ENCODE results near the gene KAT6B. TPM values are rescaled to one million over a fixed set of nuclear protein-coding genes. Genes with fewer than 3 reads are reported as not detected.
"Not testable (repeated sequence)": the region's sequence is repeated elsewhere in the genome, so short reads cannot be mapped to it uniquely, and the experiment has no call there.

The KAT6B gene
- total RNA-seq, 1 donor from 2014 or later: 59.2 TPM

DNA sequence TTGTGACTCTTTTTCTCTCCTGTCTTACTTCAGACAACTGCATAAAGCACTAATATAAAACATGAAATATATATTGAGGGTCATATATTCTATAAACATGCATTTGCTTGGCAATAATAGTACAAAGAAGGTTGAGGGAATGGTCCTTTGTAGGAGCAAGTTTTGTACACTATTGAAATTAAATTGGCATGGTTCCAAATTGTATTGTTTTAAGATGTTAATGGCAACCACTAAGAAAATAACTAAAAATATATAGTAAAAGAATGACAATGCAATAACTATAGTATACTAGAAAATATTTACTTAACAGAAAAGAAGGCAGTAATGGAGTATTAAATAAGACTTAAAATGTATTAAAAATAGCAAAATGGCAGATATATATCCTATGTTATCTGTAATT lies 33.7 kb upstream of the KAT6B start:
- no peaks in the 10 kb centered on the region for H3K36me3 ChIP-seq
- H3K4me1 ChIP-seq: no peaks in the 10 kb centered on the region
- no peaks in the 10 kb centered on the region for H3K27me3 ChIP-seq
- intact Hi-C loops (cut with DNase I): no loop called here
- DNase-seq (ENCODE audit: extremely low spot score in 2 of 2): no peak
- H3K4me3 ChIP-seq: no peak overlapping the region
- H3K9me3 ChIP-seq: no peaks in the 10 kb centered on the region
- TF ChIP-seq, protein P1, sequence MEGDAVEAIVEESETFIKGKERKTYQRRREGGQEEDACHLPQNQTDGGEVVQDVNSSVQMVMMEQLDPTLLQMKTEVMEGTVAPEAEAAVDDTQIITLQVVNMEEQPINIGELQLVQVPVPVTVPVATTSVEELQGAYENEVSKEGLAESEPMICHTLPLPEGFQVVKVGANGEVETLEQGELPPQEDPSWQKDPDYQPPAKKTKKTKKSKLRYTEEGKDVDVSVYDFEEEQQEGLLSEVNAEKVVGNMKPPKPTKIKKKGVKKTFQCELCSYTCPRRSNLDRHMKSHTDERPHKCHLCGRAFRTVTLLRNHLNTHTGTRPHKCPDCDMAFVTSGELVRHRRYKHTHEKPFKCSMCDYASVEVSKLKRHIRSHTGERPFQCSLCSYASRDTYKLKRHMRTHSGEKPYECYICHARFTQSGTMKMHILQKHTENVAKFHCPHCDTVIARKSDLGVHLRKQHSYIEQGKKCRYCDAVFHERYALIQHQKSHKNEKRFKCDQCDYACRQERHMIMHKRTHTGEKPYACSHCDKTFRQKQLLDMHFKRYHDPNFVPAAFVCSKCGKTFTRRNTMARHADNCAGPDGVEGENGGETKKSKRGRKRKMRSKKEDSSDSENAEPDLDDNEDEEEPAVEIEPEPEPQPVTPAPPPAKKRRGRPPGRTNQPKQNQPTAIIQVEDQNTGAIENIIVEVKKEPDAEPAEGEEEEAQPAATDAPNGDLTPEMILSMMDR (IDR thresholded peaks at IDR 0.05): no peak
- no peak for TF ChIP-seq POLR2AphosphoS5 (IDR thresholded peaks at IDR 0.05; ENCODE audit: insufficient read depth in 1 of 2, low read depth in 1 of 2)
- no peak for TF ChIP-seq POLR2A (IDR thresholded peaks at IDR 0.05)
- H3K27ac ChIP-seq: no peak overlapping the region

DNA sequence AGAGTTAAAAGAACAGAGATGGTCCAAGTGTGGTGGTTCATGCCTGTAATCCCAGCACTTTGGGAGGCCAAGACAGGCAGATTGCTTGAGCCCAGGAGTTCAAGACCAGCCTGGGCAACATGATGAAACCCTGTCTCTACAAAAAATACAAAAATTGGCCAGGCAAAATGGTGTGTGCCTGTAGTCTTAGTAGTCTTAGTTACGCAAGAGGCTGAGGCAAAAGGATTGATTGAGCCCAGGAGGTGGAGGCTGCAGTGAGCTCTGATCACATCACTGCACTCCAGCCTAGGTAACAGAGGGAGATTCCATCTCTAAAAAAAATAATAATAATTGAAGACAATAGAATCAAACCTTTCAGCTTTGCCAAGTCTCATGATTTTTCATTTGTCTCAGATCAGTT lies 33.2 kb upstream of the KAT6B start:
- H3K27ac ChIP-seq; H3K9me3 ChIP-seq; H3K27me3 ChIP-seq; H3K36me3 ChIP-seq; H3K4me1 ChIP-seq; intact Hi-C loops (cut with DNase I); H3K4me3 ChIP-seq; DNase-seq (ENCODE audit: extremely low spot score in 2 of 2): not testable (repeated sequence)

- intact Hi-C loops (cut with DNase I): no loop called here
- no peak overlapping the region for H3K27ac ChIP-seq
- H3K27me3 ChIP-seq: no peaks in the 10 kb centered on the region
- no peaks in the 10 kb centered on the region for H3K4me1 ChIP-seq
- H3K4me3 ChIP-seq: no peak overlapping the region
- TF ChIP-seq, protein P1 (IDR thresholded peaks at IDR 0.05): no peak
- TF ChIP-seq POLR2AphosphoS5 (IDR thresholded peaks at IDR 0.05; ENCODE audit: insufficient read depth in 1 of 2, low read depth in 1 of 2) (no peak), POLR2A (IDR thresholded peaks at IDR 0.05) (no peak)
- H3K9me3 ChIP-seq: no peaks in the 10 kb centered on the region
- no peak for DNase-seq (ENCODE audit: extremely low spot score in 2 of 2)
- no peaks in the 10 kb centered on the region for H3K36me3 ChIP-seq
These were observed 31.9 kb upstream of the KAT6B start for GRCh38 chr10:74794531-74794930.

DNA sequence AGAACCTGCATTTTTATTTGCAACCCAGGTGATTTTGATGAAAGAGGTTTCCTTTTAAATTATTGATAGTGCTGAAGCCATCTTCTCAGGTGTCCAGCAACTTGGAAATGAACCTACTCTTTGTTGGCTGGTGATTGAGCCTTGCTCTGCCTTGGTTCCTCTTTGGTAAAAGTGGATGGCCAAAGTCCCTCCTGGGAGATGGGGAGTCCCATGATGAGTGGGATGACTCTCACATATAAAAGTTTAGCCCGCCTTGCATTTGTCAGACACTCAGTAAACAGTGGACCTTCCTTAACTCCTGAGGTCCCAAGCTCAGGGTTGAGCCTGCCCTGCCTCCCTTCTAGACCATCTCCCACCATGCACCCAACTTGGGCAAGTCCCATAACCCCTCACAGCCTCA lies 28.9 kb upstream of the KAT6B start:
- H3K36me3 ChIP-seq: no peaks in the 10 kb centered on the region
- DNase-seq (ENCODE audit: extremely low spot score in 2 of 2): no peak
- TF ChIP-seq, protein P1 (IDR thresholded peaks at IDR 0.05): no peak
- TF ChIP-seq POLR2AphosphoS5 (IDR thresholded peaks at IDR 0.05; ENCODE audit: insufficient read depth in 1 of 2, low read depth in 1 of 2) (no peak), POLR2A (IDR thresholded peaks at IDR 0.05) (no peak)
- intact Hi-C loops (cut with DNase I): loop anchor here (2.0 kb wide), 1 partner anchor 43 kb away; no protein-coding TSS in a partner anchor
- no peaks in the 10 kb centered on the region for H3K4me1 ChIP-seq
- H3K27ac ChIP-seq: no peak overlapping the region
- H3K4me3 ChIP-seq: no peak overlapping the region
- H3K27me3 ChIP-seq: no peaks in the 10 kb centered on the region
- no peaks in the 10 kb centered on the region for H3K9me3 ChIP-seq

- TF ChIP-seq POLR2AphosphoS5 (IDR thresholded peaks at IDR 0.05; ENCODE audit: insufficient read depth in 1 of 2, low read depth in 1 of 2) (peak in 1 of 2 donors; percentile 68), POLR2A (IDR thresholded peaks at IDR 0.05) (no peak)
- TF ChIP-seq, protein P1 (IDR thresholded peaks at IDR 0.05): no peak
- Histone ChIP-seq H3K9me3 (no peaks in the 10 kb centered on the region), H3K36me3 (no peaks in the 10 kb centered on the region), H3K4me1 (no peaks in the 10 kb centered on the region), H3K27me3 (no peaks in the 10 kb centered on the region), H3K27ac (no peak overlapping the region), H3K4me3 (no peak overlapping the region)
- no peak for DNase-seq (ENCODE audit: extremely low spot score in 2 of 2)
- intact Hi-C loops (cut with DNase I): no loop called here
These were observed 26.6 kb upstream of the KAT6B start for GRCh38 chr10:74799721-74800221.

Measured in vagina (tissue), 2 donors.